Nephron progenitor cell (in vitro differentiated cells): ENCODE data around the gene KIAA0232.
A peak's percentile ranks its signal among the peaks of the same experiment; 100 is the strongest.

ENCODE experiments used
- DNase-seq: peaks from one replicate; pipeline ENCODE4 v3.0.0; 2021
- H3K27ac Mint-ChIP-seq: 2 replicates; pipeline ENCODE4 v1.8.0; 2021; ENCODE audit warnings: mild to moderate bottlenecking, moderate library complexity, mixed read lengths
- H3K27me3 Mint-ChIP-seq: 2 replicates; pipeline ENCODE4 v1.8.0; 2021; ENCODE audit warnings: mild to moderate bottlenecking, low read depth, mixed read lengths; ENCODE audit not compliant: poor library complexity
- H3K36me3 Mint-ChIP-seq: 2 replicates; pipeline ENCODE4 v1.8.0; 2021; ENCODE audit warnings: low read depth, mixed read lengths
- H3K4me1 Mint-ChIP-seq: 2 replicates; pipeline ENCODE4 v1.8.0; 2021; ENCODE audit warnings: mixed read lengths
- H3K4me3 Mint-ChIP-seq: 2 replicates; pipeline ENCODE4 v1.8.0; 2021; ENCODE audit warnings: mild to moderate bottlenecking, moderate library complexity, mixed read lengths
- H3K9me3 Mint-ChIP-seq: 2 replicates; pipeline ENCODE4 v1.8.0; 2021; ENCODE audit warnings: mild to moderate bottlenecking, moderate library complexity, mixed read lengths
- TF ChIP-seq, protein P1 (sequence below): fragments of 200-600 bp; sonication (generic); IDR thresholded peaks from 2 replicates; pipeline ENCODE4 v1.5.0; 2021; ENCODE audit warnings: antibody characterized with exemption

Gene KIAA0232

DNA sequence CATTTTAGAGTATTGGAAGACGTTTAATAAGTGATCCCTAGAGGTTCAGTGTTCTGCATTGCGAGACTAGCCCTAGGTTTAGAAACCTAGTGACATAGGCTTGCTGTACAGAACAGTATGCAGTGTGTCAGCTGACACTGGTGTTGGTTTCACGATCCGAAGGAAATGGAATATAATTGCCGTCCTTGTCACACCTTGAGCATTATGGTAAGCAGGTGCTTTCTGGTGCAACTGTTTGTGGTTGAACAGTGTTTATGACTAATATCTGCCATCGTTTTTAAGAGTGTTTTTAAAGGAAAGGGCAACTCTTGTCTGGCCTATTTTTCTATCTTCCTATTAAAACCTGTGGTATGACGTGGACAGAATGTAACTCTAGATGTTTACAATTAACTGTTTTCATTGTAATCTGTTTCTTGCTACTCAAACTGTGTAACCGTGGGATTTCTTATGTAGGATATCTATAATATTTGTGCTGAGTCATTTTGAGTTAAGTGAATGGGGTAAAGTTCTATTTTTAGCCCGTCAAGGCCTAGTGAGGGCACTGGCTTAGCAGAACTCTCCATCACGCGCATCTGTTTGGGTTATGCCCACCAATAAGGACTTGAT, 73.3 kb downstream of the KIAA0232 start:
- H3K27ac Mint-ChIP-seq, result no peak overlapping the region
- no peaks in the 10 kb centered on the region for H3K4me1 Mint-ChIP-seq
- H3K9me3 Mint-ChIP-seq, result peaks cover 19% of the 10 kb centered on the region
- H3K4me3 Mint-ChIP-seq, result no peak overlapping the region
- no peak for DNase-seq
- H3K36me3 Mint-ChIP-seq, result peaks cover 48% of the 10 kb centered on the region
- H3K27me3 Mint-ChIP-seq, result no peaks in the 10 kb centered on the region
- TF ChIP-seq, protein P1, sequence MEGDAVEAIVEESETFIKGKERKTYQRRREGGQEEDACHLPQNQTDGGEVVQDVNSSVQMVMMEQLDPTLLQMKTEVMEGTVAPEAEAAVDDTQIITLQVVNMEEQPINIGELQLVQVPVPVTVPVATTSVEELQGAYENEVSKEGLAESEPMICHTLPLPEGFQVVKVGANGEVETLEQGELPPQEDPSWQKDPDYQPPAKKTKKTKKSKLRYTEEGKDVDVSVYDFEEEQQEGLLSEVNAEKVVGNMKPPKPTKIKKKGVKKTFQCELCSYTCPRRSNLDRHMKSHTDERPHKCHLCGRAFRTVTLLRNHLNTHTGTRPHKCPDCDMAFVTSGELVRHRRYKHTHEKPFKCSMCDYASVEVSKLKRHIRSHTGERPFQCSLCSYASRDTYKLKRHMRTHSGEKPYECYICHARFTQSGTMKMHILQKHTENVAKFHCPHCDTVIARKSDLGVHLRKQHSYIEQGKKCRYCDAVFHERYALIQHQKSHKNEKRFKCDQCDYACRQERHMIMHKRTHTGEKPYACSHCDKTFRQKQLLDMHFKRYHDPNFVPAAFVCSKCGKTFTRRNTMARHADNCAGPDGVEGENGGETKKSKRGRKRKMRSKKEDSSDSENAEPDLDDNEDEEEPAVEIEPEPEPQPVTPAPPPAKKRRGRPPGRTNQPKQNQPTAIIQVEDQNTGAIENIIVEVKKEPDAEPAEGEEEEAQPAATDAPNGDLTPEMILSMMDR, result no peak

DNA sequence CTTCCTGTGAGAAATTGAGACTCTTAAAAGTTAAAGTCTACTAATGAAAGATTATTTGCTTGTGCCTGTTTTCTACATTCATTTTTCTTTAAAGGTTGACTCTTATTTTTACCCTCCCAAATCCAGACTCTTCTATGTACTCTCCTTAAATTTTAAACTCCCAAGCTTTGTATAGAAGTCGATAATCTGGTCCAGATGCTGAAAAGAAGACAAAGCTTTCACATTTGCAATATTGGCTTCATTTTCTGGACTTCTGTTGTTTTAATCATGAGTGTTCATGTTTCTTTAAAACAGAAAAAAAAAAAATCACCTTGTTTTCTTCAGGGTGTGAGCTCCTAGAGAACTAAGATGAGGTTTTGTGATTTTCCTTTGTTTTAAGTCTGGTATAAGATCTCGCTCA, 73.9 kb downstream of the KIAA0232 start:
- H3K9me3 Mint-ChIP-seq, result peaks cover 13% of the 10 kb centered on the region
- H3K4me3 Mint-ChIP-seq, result no peak overlapping the region
- TF ChIP-seq, protein P1, result no peak
- no peaks in the 10 kb centered on the region for H3K27me3 Mint-ChIP-seq
- H3K4me1 Mint-ChIP-seq, result no peaks in the 10 kb centered on the region
- peak overlapping the region; percentile 53 for H3K27ac Mint-ChIP-seq
- H3K36me3 Mint-ChIP-seq, result peaks cover 48% of the 10 kb centered on the region
- no peak for DNase-seq

DNA sequence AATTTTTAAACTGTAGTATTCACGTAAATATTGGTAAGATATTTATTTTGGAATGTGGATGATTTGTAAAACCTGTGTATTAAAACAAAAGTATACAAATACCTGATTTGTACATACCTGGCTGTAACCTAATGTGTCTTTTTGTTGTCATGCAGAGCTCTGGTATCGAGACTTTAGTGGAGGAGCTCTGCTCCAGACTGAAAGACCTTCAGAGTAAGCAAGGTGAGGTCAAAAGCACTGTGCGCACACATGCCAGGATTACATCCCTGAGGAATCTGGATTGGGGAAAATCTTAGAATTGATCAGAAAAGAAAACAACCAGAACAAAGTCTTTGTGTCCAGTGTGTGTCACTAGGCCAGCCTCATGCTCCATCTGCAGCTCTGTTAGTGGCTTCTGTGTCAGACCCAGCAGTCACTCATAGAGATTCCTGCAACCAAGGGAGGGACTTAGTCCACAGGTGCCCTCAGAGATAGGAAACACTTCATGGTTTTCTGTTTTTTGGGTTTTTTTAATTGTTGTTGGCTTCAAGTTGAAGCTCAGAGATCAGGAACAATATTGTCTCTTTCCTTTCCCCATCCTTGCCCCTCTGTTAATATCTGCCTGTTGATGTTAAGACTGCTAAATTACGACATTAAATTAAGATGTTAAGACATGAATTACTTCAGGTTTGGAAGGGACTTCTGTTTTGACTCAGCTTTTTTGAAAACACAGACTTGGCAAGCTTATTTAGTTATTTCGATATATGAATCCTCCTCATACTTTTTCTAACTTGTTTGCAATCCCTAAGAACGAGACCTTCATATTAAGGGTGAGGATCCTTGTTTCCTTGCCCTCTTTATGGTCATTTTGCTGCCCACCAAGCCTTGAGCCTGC, 74.7 kb downstream of the KIAA0232 start:
- Mint-ChIP-seq H3K27me3 (no peaks in the 10 kb centered on the region), H3K9me3 (peaks cover 8% of the 10 kb centered on the region), H3K27ac (no peak overlapping the region), H3K4me1 (no peaks in the 10 kb centered on the region), H3K4me3 (no peak overlapping the region), H3K36me3 (peaks cover 48% of the 10 kb centered on the region)
- no peak for DNase-seq
- TF ChIP-seq, protein P1, result no peak

DNA sequence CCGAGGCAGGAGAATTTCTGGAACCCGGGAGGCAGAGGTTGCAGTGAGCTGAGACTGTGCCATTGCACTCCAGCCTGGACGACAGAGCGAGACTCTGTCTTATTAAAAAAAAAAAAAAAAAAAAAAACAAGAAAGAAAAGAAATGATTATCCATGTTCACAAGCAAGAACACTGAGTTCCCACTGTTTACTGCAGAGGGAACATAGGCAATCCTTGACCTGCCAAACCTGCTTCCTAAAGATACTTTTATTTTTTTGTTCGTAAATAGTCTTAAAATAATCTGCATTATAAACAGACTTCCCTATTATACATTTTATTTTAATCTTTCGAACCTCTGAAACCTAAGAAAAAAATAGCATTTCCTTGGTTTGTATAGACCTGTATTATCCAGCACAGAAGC, 76.5 kb downstream of the KIAA0232 start:
- no peaks in the 10 kb centered on the region for H3K4me1 Mint-ChIP-seq
- no peak for DNase-seq
- no peak overlapping the region for H3K4me3 Mint-ChIP-seq
- H3K27me3 Mint-ChIP-seq, result no peaks in the 10 kb centered on the region
- peaks cover 48% of the 10 kb centered on the region for H3K36me3 Mint-ChIP-seq
- H3K9me3 Mint-ChIP-seq, result no peaks in the 10 kb centered on the region
- TF ChIP-seq, protein P1, result no peak
- H3K27ac Mint-ChIP-seq, result no peak overlapping the region

DNA sequence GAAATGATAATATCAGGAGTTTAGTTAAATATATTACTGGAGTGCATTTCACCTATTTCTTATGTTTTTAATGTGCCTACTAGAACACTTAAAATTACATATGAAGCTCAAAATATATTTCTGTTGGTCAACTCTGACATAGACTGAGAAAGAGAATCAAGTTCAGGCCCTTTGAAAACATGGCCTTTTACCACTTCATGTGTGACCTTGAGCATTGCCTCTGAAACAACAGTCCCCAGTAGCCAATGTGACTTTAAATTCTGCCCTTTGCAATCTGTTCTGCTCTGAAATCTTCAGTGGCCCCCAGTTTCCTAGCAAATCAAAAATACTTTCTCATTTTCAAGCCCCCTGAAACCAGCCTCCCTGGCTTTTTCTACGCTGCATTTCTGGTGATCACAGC, 77.0 kb downstream of the KIAA0232 start:
- no peak for DNase-seq
- peak overlapping the region; percentile 77 for H3K27ac Mint-ChIP-seq

More for the DNA sequence above, 77.0 kb downstream of the KIAA0232 start:
- Mint-ChIP-seq H3K4me1 (no peaks in the 10 kb centered on the region), H3K36me3 (peaks cover 47% of the 10 kb centered on the region), H3K9me3 (no peaks in the 10 kb centered on the region), H3K27me3 (no peaks in the 10 kb centered on the region), H3K4me3 (no peak overlapping the region)
- TF ChIP-seq, protein P1, result no peak
